ENCODE measurements around the gene DUT. TPM values are rescaled to one million over a fixed set of nuclear protein-coding genes. Genes with fewer than 3 reads are reported as not detected.

Gene DUT
- total RNA-seq, 1 donor from 2014 or later = 79.7 TPM

GRCh38 chr15:48306639-48307038, 24.6 kb upstream of the DUT start:
- no peak for TF ChIP-seq CTCF (IDR thresholded peaks at IDR 0.05; ENCODE audit: unreplicated experiment)
- no peak overlapping the region for H3K27ac Mint-ChIP-seq
- H3K36me3 Mint-ChIP-seq = no peaks in the 10 kb centered on the region
- H3K9me3 Mint-ChIP-seq = no peaks in the 10 kb centered on the region
- H3K4me3 Mint-ChIP-seq = no peak overlapping the region
- H3K4me1 Mint-ChIP-seq = no peaks in the 10 kb centered on the region
- DNase-seq (ENCODE audit: low spot score in 2 of 2, unreplicated experiment in 2 of 2) = no peak
- H3K27me3 Mint-ChIP-seq (ENCODE audit: low read depth) = no peaks in the 10 kb centered on the region

- Mint-ChIP-seq H3K4me3 (no peak overlapping the region), H3K27ac (no peak overlapping the region), H3K4me1 (no peaks in the 10 kb centered on the region), H3K36me3 (no peaks in the 10 kb centered on the region), H3K27me3 (ENCODE audit: low read depth) (no peaks in the 10 kb centered on the region), H3K9me3 (no peaks in the 10 kb centered on the region)
- DNase-seq (ENCODE audit: low spot score in 2 of 2, unreplicated experiment in 2 of 2) = no peak
- no peak for TF ChIP-seq CTCF (IDR thresholded peaks at IDR 0.05; ENCODE audit: unreplicated experiment)
Observed at GRCh38 chr15:48307586-48307985, 23.6 kb upstream of the DUT start.

GRCh38 chr15:48309740-48310139, 21.5 kb upstream of the DUT start:
- Mint-ChIP-seq H3K4me1 (no peaks in the 10 kb centered on the region), H3K36me3 (no peaks in the 10 kb centered on the region), H3K9me3 (no peaks in the 10 kb centered on the region), H3K4me3 (no peak overlapping the region), H3K27ac (no peak overlapping the region), H3K27me3 (ENCODE audit: low read depth) (no peaks in the 10 kb centered on the region)
- DNase-seq (ENCODE audit: low spot score in 2 of 2, unreplicated experiment in 2 of 2) = no peak
- no peak for TF ChIP-seq CTCF (IDR thresholded peaks at IDR 0.05; ENCODE audit: unreplicated experiment)

GRCh38 chr15:48313216-48313615, 18.0 kb upstream of the DUT start:
- TF ChIP-seq CTCF (IDR thresholded peaks at IDR 0.05; ENCODE audit: unreplicated experiment) = no peak

GRCh38 chr15:48315041-48315440, 16.2 kb upstream of the DUT start:
- no peaks in the 10 kb centered on the region for H3K36me3 Mint-ChIP-seq
- H3K9me3 Mint-ChIP-seq = peaks cover 4% of the 10 kb centered on the region
- no peak for TF ChIP-seq CTCF (IDR thresholded peaks at IDR 0.05; ENCODE audit: unreplicated experiment)
- peaks cover 3% of the 10 kb centered on the region for H3K27me3 Mint-ChIP-seq (ENCODE audit: low read depth)
- DNase-seq (ENCODE audit: low spot score in 2 of 2, unreplicated experiment in 2 of 2) = no peak
- H3K4me3 Mint-ChIP-seq = no peak overlapping the region
- H3K27ac Mint-ChIP-seq = no peak overlapping the region
- H3K4me1 Mint-ChIP-seq = no peaks in the 10 kb centered on the region

More at GRCh38 chr15:48313216-48313615, 18.0 kb upstream of the DUT start:
- Mint-ChIP-seq H3K4me3 (no peak overlapping the region), H3K4me1 (no peaks in the 10 kb centered on the region), H3K27ac (no peak overlapping the region), H3K27me3 (ENCODE audit: low read depth) (no peaks in the 10 kb centered on the region), H3K9me3 (peaks cover 4% of the 10 kb centered on the region), H3K36me3 (no peaks in the 10 kb centered on the region)
- no peak for DNase-seq (ENCODE audit: low spot score in 2 of 2, unreplicated experiment in 2 of 2)

- Mint-ChIP-seq H3K4me3 (no peak overlapping the region), H3K27me3 (ENCODE audit: low read depth) (peaks cover 4% of the 10 kb centered on the region), H3K36me3 (no peaks in the 10 kb centered on the region), H3K27ac (no peak overlapping the region), H3K4me1 (no peaks in the 10 kb centered on the region), H3K9me3 (peaks cover 4% of the 10 kb centered on the region)
- TF ChIP-seq CTCF (IDR thresholded peaks at IDR 0.05; ENCODE audit: unreplicated experiment) = no peak
- no peak for DNase-seq (ENCODE audit: low spot score in 2 of 2, unreplicated experiment in 2 of 2)
Observed at GRCh38 chr15:48317221-48317620, 14.0 kb upstream of the DUT start.
